ENCODE data around the gene RPAIN. TPM values are rescaled to one million over a fixed set of nuclear protein-coding genes. Genes with fewer than 3 reads are reported as not detected.
"Not testable (repeated sequence)": the region's sequence is repeated elsewhere in the genome, so short reads cannot be mapped to it uniquely, and the experiment has no call there.

Gene RPAIN
- total and polyA plus RNA-seq, 12 donors, result 22.6 to 47.0 (median 29.8) TPM

GRCh38 chr17:5431949-5432556, 12.1 kb downstream of the RPAIN start:
- DNase-seq, result no peak
- no peaks in the 10 kb centered on the region for H3K9me3 ChIP-seq
- H3K4me3 ChIP-seq, result no peak overlapping the region
- peaks cover 0 to 20% (median 6%) of the 10 kb centered on the region in 9 donors for H3K4me1 ChIP-seq
- H3K27me3 ChIP-seq, result no peaks in the 10 kb centered on the region
- ATAC-seq, result no peak
- WGBS, 2 donors, result 87 to 90% methylated on average over 3 of the region's 3 CpGs
- TF ChIP-seq CTCF (IDR thresholded peaks at IDR 0.05), result no peak
- peaks cover 0 to 100% (median 64%) of the 10 kb centered on the region in 9 donors for H3K36me3 ChIP-seq
- H3K27ac ChIP-seq, result no peak overlapping the region
- intact Hi-C loops (cut with DNase I), result loop anchor here in 1 of 10 donors (10.0 kb wide), 1 partner anchor 187 kb away; no protein-coding TSS in a partner anchor

- Histone ChIP-seq H3K4me3 (no peak overlapping the region), H3K36me3 (peaks cover 0 to 79% (median 49%) of the 10 kb centered on the region in 9 donors), H3K9me3 (no peaks in the 10 kb centered on the region), H3K27ac (no peak overlapping the region), H3K4me1 (peaks cover 5 to 35% (median 24%) of the 10 kb centered on the region in 9 donors), H3K27me3 (no peaks in the 10 kb centered on the region)
- WGBS, 2 donors, result 94 to 96% methylated on average over 2 of the region's 2 CpGs
- ATAC-seq, result no peak
- DNase-seq, result no peak
- intact Hi-C loops (cut with DNase I), result loop anchor here in 3 of 10 donors (5.0 to 10.0 kb wide), 2 partner anchors 188 to 190 kb away; no protein-coding TSS in a partner anchor
- TF ChIP-seq CTCF (IDR thresholded peaks at IDR 0.05), result no peak
These were observed 15.0 kb downstream of the RPAIN start for GRCh38 chr17:5434984-5435383.

GRCh38 chr17:5435781-5436315, 15.9 kb downstream of the RPAIN start:
- H3K27me3 ChIP-seq, H3K4me3 ChIP-seq, DNase-seq, H3K27ac ChIP-seq, ATAC-seq, H3K9me3 ChIP-seq: not testable (repeated sequence)
- 90 to 91% methylated on average over 9 to 10 of the region's 12 CpGs for WGBS, 2 donors
- intact Hi-C loops (cut with DNase I), result loop anchor here in 3 of 10 donors (5.0 to 10.0 kb wide), 2 partner anchors 189 to 191 kb away; no protein-coding TSS in a partner anchor
- Histone ChIP-seq H3K4me1 (peaks cover 5 to 35% (median 24%) of the 10 kb centered on the region in 9 donors), H3K36me3 (peaks cover 0 to 70% (median 41%) of the 10 kb centered on the region in 9 donors)

- TF ChIP-seq CTCF (IDR thresholded peaks at IDR 0.05), result no peak
- Histone ChIP-seq H3K4me1 (peaks cover 5 to 35% (median 24%) of the 10 kb centered on the region in 9 donors), H3K36me3 (peaks cover 0 to 70% (median 24%) of the 10 kb centered on the region in 9 donors), H3K27ac (peak overlapping the region in 5 of 10 donors; percentile 75 to 88 (median 82)), H3K9me3 (no peaks in the 10 kb centered on the region), H3K4me3 (peak overlapping the region in 9 of 10 donors; percentile 68 to 97 (median 82)), H3K27me3 (no peaks in the 10 kb centered on the region)
- intact Hi-C loops (cut with DNase I), result loop anchor here in 4 of 10 donors (2.0 to 10.0 kb wide), 3 partner anchors 189 to 193 kb away; no protein-coding TSS in a partner anchor
- DNase-seq, result no peak
- WGBS, 2 donors, result 61 to 64% methylated on average over 5 of the region's 5 CpGs
- ATAC-seq, result no peak
These were observed 17.8 kb downstream of the RPAIN start for GRCh38 chr17:5437721-5438317.
